HG03097 (cell line): ENCODE data around the gene TCF4.

ENCODE experiments used
- ATAC-seq: cut with Tn5 transposase; IDR thresholded peaks from one replicate; pipeline ENCODE4 v1.9.1; 2021; ENCODE audit not compliant: unreplicated experiment, low FRiP score

TCF4 gene

DNA sequence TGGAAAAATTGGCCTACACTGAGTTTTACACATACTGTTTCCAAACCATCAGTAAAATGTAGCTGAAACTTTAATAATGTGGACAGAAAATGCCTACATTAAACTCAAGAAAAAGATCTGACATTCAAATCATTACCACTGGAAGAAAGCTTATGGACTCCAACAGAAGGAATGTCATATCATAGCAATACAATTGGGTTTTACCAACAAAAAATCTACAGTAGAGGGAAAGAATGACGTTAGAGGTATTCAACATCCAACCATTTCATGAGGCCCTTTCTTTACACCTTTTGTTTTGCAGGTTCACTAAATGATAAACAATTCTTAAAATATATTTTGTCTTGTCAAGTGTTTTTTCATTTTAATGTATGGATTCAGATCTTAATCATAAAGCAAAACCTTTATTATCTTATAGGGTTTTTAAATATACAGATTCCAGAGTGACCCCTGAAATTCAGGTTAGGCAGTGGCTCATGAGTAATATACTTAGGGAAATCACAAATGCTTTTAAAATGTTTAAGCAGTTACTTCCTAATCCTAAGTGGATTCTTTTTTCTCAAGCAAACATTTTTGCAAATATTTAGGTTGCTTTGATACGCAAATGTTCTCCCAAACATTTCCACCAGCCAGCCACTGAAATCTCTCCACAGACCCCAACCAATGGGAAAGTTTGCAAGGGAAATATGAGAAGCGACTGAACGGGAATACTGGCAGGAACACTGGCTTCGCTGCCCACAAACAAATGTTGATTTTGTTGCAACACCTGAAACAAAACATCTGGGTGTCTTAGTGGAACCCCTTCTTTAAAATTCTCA is 168.7 kb downstream of the TCF4 start:
- ATAC-seq, result no peak

DNA sequence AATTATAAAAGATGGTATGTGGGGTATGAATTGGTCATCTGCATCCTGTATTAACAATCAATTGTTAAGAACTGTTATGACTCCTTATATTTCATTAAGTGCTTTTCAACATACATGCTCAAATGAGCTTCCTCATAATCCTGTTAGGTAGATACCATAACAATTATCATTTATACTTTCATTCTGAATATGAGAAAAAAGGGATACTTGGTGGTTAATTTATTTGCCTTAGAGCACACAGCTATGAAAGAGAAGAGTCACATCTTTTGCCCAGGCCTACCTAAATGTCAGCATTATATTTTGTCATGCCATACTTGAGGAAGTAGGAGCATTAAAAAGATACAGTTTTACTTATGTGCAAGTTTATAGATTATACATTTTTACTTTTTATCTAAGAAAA is 169.6 kb downstream of the TCF4 start:
- no peak for ATAC-seq

- ATAC-seq, result no peak
These were observed 171.2 kb downstream of the TCF4 start for GRCh38 chr18:55416791-55417190.

DNA sequence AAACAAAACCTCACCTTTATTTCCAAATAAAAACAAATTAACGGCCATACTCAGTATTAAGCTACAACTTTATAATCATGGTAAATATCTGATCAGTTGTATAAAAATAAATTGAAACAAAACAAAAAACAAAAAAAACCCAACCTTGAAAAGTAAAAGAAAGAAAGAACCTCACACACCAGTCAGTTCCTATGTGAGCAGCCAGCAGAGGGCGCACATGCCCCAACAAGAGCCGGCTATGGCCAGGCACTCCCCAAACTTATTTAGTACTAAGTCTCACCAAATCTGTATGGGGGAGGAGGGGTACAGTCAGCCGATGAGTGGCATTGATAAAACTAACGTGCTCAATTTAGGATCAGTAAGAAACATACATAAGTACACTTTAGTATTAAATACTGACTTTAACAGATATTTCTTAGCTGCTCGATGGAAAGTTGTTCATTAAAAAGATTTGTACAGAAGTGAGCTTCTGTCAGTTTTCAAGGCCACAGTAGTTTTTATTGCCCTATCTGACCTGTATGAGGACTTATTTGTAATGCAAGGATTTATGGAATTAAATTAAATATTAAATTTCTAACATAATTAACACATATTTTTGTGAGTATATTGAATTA is 172.6 kb downstream of the TCF4 start:
- peak; percentile 69 for ATAC-seq

DNA sequence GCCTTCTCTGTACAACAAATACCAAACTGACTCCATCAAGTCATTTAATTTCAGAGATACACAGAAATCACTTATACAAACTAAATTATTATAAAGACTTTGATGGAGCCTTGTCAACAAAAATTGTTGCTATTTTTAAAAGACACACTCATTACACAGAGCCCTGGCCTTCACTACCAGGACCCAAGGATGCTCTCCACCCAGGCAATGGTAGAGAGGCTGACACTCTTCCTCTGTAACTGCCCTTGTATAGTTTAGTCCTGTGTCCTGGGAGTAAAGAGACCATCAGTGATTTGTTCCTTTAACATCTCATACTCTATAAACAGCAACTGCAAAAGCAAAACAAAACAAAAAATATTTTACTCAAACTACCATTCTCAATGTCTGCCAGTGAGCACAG is 173.5 kb downstream of the TCF4 start:
- ATAC-seq, result no peak

- ATAC-seq, result no peak
These were observed 174.5 kb downstream of the TCF4 start for GRCh38 chr18:55413474-55413873.

- ATAC-seq, result no peak
These were observed 180.0 kb downstream of the TCF4 start for GRCh38 chr18:55407774-55408535.

DNA sequence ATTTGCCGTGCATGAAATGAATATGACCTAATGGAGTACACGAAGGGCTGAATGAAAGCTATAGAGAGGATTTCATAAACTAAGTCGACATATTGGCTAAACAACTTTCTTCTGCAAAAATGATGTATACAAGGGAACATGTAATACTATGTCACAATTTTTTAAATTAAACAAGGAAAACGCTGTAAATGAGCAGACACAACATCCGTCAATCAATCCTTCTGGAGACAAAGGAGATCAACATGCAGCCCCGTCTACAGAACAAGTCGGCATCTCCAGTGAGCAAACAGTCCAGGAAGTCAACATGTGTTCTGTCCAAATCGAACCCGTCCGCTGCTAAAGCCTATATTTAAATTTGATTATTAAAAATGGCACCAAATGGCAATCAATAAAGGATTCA is 180.8 kb downstream of the TCF4 start:
- no peak for ATAC-seq

DNA sequence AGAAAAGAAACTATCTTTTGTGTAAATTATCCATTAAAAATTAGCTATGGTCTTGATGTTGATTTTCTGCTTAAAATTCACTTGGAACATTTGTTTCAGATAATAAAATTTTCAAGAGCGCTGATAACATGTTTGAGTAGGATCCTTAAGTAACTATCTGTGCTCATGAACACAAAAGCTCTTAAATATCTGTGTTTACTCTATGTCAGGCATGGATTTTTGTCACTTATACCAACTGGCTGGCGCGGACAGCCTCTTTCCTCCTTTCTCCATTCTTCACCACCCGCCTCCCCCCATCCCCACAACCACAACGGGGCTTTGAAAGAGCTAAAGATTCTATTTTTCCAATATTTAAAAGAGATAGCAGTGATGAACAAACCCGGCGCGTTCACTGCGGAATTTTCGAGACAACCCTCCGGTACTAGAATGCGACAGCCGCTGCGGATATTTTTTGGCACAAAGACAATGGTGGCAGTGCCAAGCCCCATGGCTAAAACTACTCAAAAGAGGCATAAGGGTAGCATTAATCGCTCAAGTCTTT is 181.5 kb downstream of the TCF4 start:
- no peak for ATAC-seq

DNA sequence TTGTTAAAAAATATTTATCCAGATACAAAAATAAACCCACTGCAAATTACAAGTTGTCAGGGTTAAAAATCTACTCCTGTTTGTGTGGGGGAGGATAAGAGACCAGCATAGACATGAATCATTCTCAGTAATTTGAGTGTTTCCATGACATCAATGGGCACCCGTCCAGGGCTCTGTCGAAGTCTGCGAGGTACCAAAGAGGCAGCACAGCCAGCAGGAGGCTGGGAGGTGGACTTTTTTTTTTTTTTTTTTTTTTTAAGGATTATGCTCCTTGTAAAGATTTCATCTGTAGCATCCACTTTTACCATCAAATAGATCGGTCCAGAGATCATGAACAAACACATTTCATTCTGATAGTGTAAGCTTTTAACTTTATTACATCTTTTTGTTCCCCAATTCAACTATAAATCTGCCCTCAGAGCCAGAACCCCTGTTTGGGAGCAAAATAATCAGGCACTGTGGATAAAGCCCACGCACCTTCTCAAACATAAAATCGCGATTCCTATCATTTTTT is 182.0 kb downstream of the TCF4 start:
- ATAC-seq, result no peak

- ATAC-seq, result no peak
These were observed 182.5 kb downstream of the TCF4 start for GRCh38 chr18:55405475-55405874.

GRCh38 chr18:55404832-55405465 is 183.0 kb downstream of the TCF4 start:
- no peak for ATAC-seq

GRCh38 chr18:55404136-55404830 is 183.7 kb downstream of the TCF4 start:
- no peak for ATAC-seq

DNA sequence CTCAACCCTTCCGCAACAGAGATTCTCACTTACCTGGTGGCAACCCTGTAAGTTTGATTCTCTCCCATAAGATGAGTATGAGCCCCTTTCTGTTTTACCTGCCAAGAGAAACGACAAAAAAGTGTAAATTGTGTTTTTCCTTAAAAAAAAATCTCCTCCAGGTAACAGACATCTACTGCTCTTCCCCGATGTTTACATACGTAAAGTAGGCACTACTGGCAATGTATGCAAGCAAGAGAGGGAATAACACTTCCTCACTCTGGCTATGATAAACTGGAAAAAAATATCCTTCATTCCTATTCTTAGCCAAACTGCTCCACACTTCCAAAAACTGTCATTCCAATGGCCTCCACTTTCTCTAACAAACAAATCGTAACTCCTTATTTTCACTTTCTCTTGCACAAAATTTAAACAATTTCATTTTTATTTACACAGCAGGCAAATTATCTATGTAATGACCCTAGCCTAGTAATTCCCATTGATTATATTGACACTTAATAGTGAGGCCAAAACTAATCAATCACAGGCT is 184.5 kb downstream of the TCF4 start:
- ATAC-seq, result no peak

- no peak for ATAC-seq
These were observed 185.1 kb downstream of the TCF4 start for GRCh38 chr18:55402731-55403405.

DNA sequence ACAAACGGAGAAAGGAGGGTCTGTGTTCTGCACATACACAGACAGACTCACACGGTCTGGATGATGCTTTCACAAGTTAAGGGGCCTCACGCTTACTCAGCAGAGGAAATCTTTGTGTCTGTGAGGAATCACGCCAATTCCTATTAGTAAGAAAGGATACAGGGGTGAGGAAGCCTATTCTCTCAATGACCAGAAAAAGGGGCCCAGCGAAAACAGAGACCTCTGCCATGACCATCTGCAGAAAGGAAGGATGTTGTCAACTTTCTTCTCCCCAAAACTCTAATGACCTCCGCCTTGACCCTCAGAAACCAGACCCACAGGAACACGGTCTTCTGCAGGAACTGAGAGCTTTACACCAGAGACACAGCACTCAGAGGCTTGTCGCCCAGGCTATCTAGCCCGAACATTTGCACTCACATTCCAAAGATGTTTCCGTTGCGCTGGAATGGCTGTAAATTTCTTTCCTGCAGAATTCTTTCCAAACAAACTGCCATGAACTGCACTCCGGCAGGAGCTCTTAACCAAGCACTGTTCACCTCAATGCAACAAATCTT is 186.3 kb downstream of the TCF4 start:
- ATAC-seq, result no peak

DNA sequence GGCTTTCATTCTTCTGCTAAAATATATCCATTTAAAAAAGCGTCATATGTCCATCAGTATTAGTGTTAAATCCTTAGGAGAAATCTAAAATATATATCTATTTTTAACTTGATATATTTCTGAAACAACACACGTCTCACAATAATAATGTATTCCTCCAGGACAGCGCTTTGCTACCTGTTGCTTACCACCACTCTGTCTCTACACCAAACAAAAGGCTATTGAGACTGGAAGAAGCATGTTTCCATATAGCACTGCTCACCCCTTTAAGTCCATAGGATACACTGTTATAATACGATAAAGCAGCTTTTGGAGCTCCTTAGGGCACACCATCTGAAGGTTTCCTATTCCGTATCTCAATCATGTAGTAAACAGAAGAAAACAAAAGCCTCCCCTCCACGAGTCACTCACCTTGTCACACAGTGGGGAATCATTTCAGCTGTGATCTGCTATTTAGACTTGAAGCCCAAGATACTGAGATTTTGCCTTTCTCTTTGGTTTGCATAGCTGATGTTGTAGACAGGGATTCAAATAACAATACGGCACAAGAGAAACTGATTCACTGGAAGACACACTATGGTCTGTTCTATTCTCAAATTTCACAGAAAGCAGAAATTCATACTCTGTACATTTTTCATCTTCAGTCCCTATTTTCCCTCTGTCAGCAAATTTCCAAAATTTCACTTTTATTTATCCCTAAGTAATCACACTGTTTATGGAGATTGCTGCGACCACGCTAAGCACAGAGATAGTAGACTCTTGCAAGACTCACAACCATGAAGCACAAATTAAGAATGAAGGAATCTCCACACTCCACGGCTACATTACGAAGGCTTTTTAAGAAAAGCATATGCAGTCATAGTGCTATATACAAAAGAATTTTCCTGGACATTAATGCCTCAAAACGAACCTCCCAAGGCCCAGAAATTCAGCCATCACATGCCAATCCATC is 187.1 kb downstream of the TCF4 start:
- ATAC-seq, result no peak

GRCh38 chr18:55400081-55400480 is 187.9 kb downstream of the TCF4 start:
- no peak for ATAC-seq
